ENCODE results near the gene CLNK.

- TF ChIP-seq CTCF (IDR thresholded peaks at IDR 0.05; ENCODE audit: low read depth, low read length, poor library complexity, severe bottlenecking) (no peak), EZH2phosphoT487 (IDR thresholded peaks at IDR 0.05; ENCODE audit: borderline replicate concordance, low read length) (no peak)
Measured at GRCh38 chr4:10527438-10527837, 157.1 kb downstream of the CLNK start.

Measured in DOHH2 (cell line).